H1 (cell line): Measurements from ENCODE around the gene DNER. TPM values are rescaled to one million over a fixed set of nuclear protein-coding genes. Genes with fewer than 3 reads are reported as not detected.

Experiments
- CTCF ChIA-PET: fragments of 300-600 bp; sonication (Branson Sonifier 250); formaldehyde crosslinking; loops from one replicate; lab custom pipeline; 2021; ENCODE audit not compliant: partially characterized antibody; lab: Charles Lee
- POLR2A ChIA-PET: fragments of 300-600 bp; sonication (Branson Sonifier 250); formaldehyde crosslinking; loops from one replicate; lab custom pipeline; 2021; ENCODE audit warnings: inconsistent platforms; ENCODE audit not compliant: partially characterized antibody; lab: Charles Lee
- DNase-seq, 2 experiments: peaks; one replicate each; pipeline versions ENCODE4 v3.0.0 to v3.0.0-alpha.2; 2010 to 2022; ENCODE audit warnings: low spot score in 2 of 2, low read depth in 1 of 2, mixed read lengths in 1 of 2
- FAIRE-seq: peaks from 2 replicates; lab custom pipeline; 2011; peaks lifted over from hg19 to GRCh38; lab: Jason Lieb, UNC
- H2AFZ ChIP-seq: 2 replicates; pipeline ENCODE4 v1.8.1; 2012; ENCODE audit warnings: low read length, inconsistent platforms
- H2AK5ac ChIP-seq: 2 replicates; pipeline ENCODE4 v1.6.1; 2013; ENCODE audit warnings: low read depth, low read length
- H2BK120ac ChIP-seq: replicated peaks from 2 replicates; pipeline ENCODE3; 2013; ENCODE audit warnings: low read depth, low read length, inconsistent platforms
- H2BK12ac ChIP-seq: 2 replicates; pipeline ENCODE4 v1.6.1; 2013; ENCODE audit warnings: low read depth, low read length
- H2BK15ac ChIP-seq: 2 replicates; pipeline ENCODE4 v1.6.1; 2013; ENCODE audit warnings: low read length
- H2BK20ac ChIP-seq: 2 replicates; pipeline ENCODE4 v1.6.1; 2013; ENCODE audit warnings: low read length
- H2BK5ac ChIP-seq: 2 replicates; pipeline ENCODE4 v1.6.1; 2013; ENCODE audit warnings: low read depth, low read length
- H3K14ac ChIP-seq: 2 replicates; pipeline ENCODE4 v1.6.1; 2013; ENCODE audit warnings: inconsistent platforms; ENCODE audit not compliant: insufficient read length
- H3K18ac ChIP-seq: 2 replicates; pipeline ENCODE4 v1.6.1; 2013; ENCODE audit warnings: low read length; ENCODE audit errors: extremely low read depth
- H3K23ac ChIP-seq: 2 replicates; pipeline ENCODE4 v1.6.1; 2013; ENCODE audit warnings: inconsistent platforms; ENCODE audit not compliant: insufficient read length
- H3K23me2 ChIP-seq: 2 replicates; pipeline ENCODE4 v1.6.1; 2013; ENCODE audit warnings: low read depth, low read length
- H3K27ac ChIP-seq: 2 replicates; pipeline ENCODE4 v1.6.1; 2011; ENCODE audit warnings: low read depth, low read length, inconsistent platforms
- H3K27me3 ChIP-seq, 4 experiments: replicated peaks in 1 of 4; 1 replicate in 1 of 4; 2 replicates in 3 of 4; pipeline versions ENCODE4 v1.6.1 to v1.8.1; 2011 to 2013; ENCODE audit warnings: low read length in 3 of 4, mild to moderate bottlenecking in 3 of 4, inconsistent platforms in 2 of 4, mixed read lengths in 2 of 4, moderate library complexity in 1 of 4; ENCODE audit not compliant: control insufficient read depth in 3 of 4, insufficient read depth in 3 of 4; ENCODE audit errors: extremely low read depth in 1 of 4
- H3K36me3 ChIP-seq, 4 experiments: 2 replicates each; pipeline versions ENCODE4 v1.6.1 to v1.8.1; 2011 to 2013; ENCODE audit warnings: mild to moderate bottlenecking in 4 of 4, low read length in 3 of 4, moderate library complexity in 2 of 4, control low read depth in 1 of 4, inconsistent platforms in 1 of 4; ENCODE audit not compliant: insufficient read depth in 4 of 4, control insufficient read depth in 2 of 4
- H3K4ac ChIP-seq: replicated peaks from 2 replicates; pipeline ENCODE3; 2013; ENCODE audit warnings: low read length, low read depth, mixed read lengths, inconsistent platforms; ENCODE audit not compliant: insufficient read length
- H3K4me1 ChIP-seq, 4 experiments: replicated peaks in 1 of 4; 1 replicate in 1 of 4; 2 replicates in 3 of 4; pipeline versions ENCODE4 v1.6.1 to v1.8.1; 2011 to 2013; ENCODE audit warnings: low read length in 3 of 4, inconsistent platforms in 2 of 4, mixed read lengths in 1 of 4; ENCODE audit not compliant: insufficient read depth in 4 of 4, control insufficient read depth in 3 of 4
- H3K4me2 ChIP-seq, 2 experiments: 2 replicates each; pipeline versions ENCODE4 v1.6.1 to v1.8.1; 2011 to 2013; ENCODE audit warnings: low read depth in 2 of 2, low read length in 2 of 2, control low read depth in 1 of 2, inconsistent platforms in 1 of 2, mild to moderate bottlenecking in 1 of 2; ENCODE audit not compliant: insufficient read depth in 1 of 2
- H3K4me3 ChIP-seq, 4 experiments: fragments of 200-600, 300-600 bp in 1 of 4; sonication (generic), shearing (Covaris generic), sonication (Bioruptor Twin) in 1 of 4; 2 replicates each; pipeline versions ENCODE4 v1.5.1 to v1.8.1; 2011 to 2016; ENCODE audit warnings: low read length in 4 of 4, low read depth in 3 of 4, control low read depth in 2 of 4, inconsistent platforms in 2 of 4, mild to moderate bottlenecking in 2 of 4, mixed read lengths in 1 of 4, moderate library complexity in 1 of 4; ENCODE audit not compliant: insufficient read depth in 2 of 4; ENCODE audit errors: extremely low read depth in 1 of 4
- H3K56ac ChIP-seq: replicated peaks from 2 replicates; pipeline ENCODE3; 2013; ENCODE audit warnings: low read depth, mild to moderate bottlenecking, mixed read lengths, low read length, inconsistent platforms; ENCODE audit not compliant: insufficient read length
- H3K79me1 ChIP-seq: 2 replicates; pipeline ENCODE4 v1.6.1; 2013; ENCODE audit warnings: low read depth, low read length, control low read depth
- H3K79me2 ChIP-seq, 2 experiments: 2 replicates each; pipeline versions ENCODE4 v1.6.1 to v1.8.1; 2012 to 2013; ENCODE audit warnings: low read length in 2 of 2, mild to moderate bottlenecking in 2 of 2, inconsistent platforms in 1 of 2; ENCODE audit not compliant: insufficient read depth in 2 of 2, control insufficient read depth in 1 of 2
- H3K9ac ChIP-seq, 4 experiments: replicated peaks in 1 of 4; 1 replicate in 1 of 4; 2 replicates in 3 of 4; pipeline versions ENCODE4 v1.6.1 to v1.8.1; 2011 to 2013; ENCODE audit warnings: low read depth in 3 of 4, low read length in 3 of 4, control low read depth in 2 of 4, mild to moderate bottlenecking in 2 of 4, moderate library complexity in 2 of 4, inconsistent platforms in 1 of 4; ENCODE audit errors: extremely low read depth in 1 of 4
- H3K9me3 ChIP-seq, 2 experiments: 2 replicates each; pipeline versions ENCODE4 v1.6.1 to v1.8.1; 2012 to 2013; ENCODE audit warnings: mild to moderate bottlenecking in 2 of 2, moderate library complexity in 2 of 2, control low read depth in 1 of 2, inconsistent platforms in 1 of 2, low read depth in 1 of 2, low read length in 1 of 2, mixed read lengths in 1 of 2; ENCODE audit not compliant: insufficient read depth in 2 of 2
- H4K20me1 ChIP-seq, 2 experiments: replicated peaks in 1 of 2; 2 replicates each; pipeline versions ENCODE3 to v1.8.1; 2011 to 2013; ENCODE audit warnings: inconsistent platforms in 2 of 2, low read length in 2 of 2, mild to moderate bottlenecking in 1 of 2; ENCODE audit not compliant: insufficient read depth in 2 of 2, control insufficient read depth in 1 of 2
- H4K5ac ChIP-seq: 2 replicates; pipeline ENCODE4 v1.6.1; 2013; ENCODE audit warnings: low read length, low read depth, mixed read lengths, inconsistent platforms; ENCODE audit not compliant: insufficient read length
- H4K8ac ChIP-seq: 2 replicates; pipeline ENCODE4 v1.8.0; 2013; ENCODE audit warnings: mild to moderate bottlenecking, moderate library complexity, low read length, inconsistent platforms; ENCODE audit not compliant: insufficient read depth; ENCODE audit errors: extremely low read depth
- H4K91ac ChIP-seq: replicated peaks from 2 replicates; pipeline ENCODE3; 2013; ENCODE audit warnings: low read length, mixed read lengths, inconsistent platforms; ENCODE audit not compliant: insufficient read length
- CBX5 ChIP-seq: fragments of 300-800, 300-1000 bp; sonication (generic); IDR thresholded peaks from 2 replicates; pipeline ENCODE4 v1.7.1; 2016; ENCODE audit warnings: antibody characterized with exemption, low read length, low read depth
- CREB1 ChIP-seq: IDR thresholded peaks from 2 replicates; pipeline ENCODE4 v1.6.1; 2012; ENCODE audit warnings: inconsistent platforms
- HDAC6 ChIP-seq: IDR thresholded peaks from one replicate; pipeline ENCODE4 v1.7.1; 2012; ENCODE audit warnings: low read depth, mild to moderate bottlenecking, inconsistent platforms, low read length, moderate library complexity
- KDM5A ChIP-seq: fragments of 200-600 bp; IDR thresholded peaks from 2 replicates; pipeline ENCODE4 v1.7.1; 2012; ENCODE audit warnings: mild to moderate bottlenecking, low read length, inconsistent platforms, mixed read lengths
- POLR2A ChIP-seq, 2 experiments: IDR thresholded peaks; 1 replicate in 1 of 2; 2 replicates in 1 of 2; pipeline ENCODE4 v1.6.1; 2011; ENCODE audit warnings: low read depth in 2 of 2, low read length in 2 of 2, mild to moderate bottlenecking in 2 of 2; ENCODE audit errors: control extremely low read depth in 1 of 2
- RAD21 ChIP-seq, 2 experiments: IDR thresholded peaks in 1 of 2; conservative IDR thresholded peaks in 1 of 2; 2 replicates each; pipeline ENCODE4 v1.6.1; 2011; ENCODE audit warnings: low read depth in 2 of 2, low read length in 2 of 2, improper control_type of control experiment in 1 of 2, inconsistent platforms in 1 of 2, mild to moderate bottlenecking in 1 of 2, moderate library complexity in 1 of 2
- RXRA ChIP-seq: IDR thresholded peaks from 2 replicates; pipeline ENCODE4 v1.6.1; 2011; ENCODE audit warnings: low read depth, mild to moderate bottlenecking, low read length, moderate library complexity; ENCODE audit not compliant: insufficient read depth
- SP1 ChIP-seq: IDR thresholded peaks from 2 replicates; pipeline ENCODE4 v1.6.1; 2011; ENCODE audit warnings: low read depth, low read length
- SP4 ChIP-seq: IDR thresholded peaks from 2 replicates; pipeline ENCODE4 v1.6.1; 2012; ENCODE audit warnings: low read length, inconsistent platforms
- SRF ChIP-seq: IDR thresholded peaks from 2 replicates; pipeline ENCODE4 v1.6.1; 2011; ENCODE audit warnings: mild to moderate bottlenecking, low read depth, low read length, moderate library complexity
- TBP ChIP-seq: IDR thresholded peaks from 2 replicates; pipeline ENCODE4 v1.6.1; 2011; ENCODE audit warnings: low read depth, low read length, improper control_type of control experiment
- WGBS, 2 experiments: shearing (Covaris generic) in 1 of 2; methylation state at CpG; one replicate each; pipeline versions ENCODE4 v1.1.6 to v1.1.7; 2013 to 2015; ENCODE audit warnings: low lambda C conversion rate in 2 of 2, mixed read lengths in 2 of 2, inconsistent platforms in 1 of 2, low coverage in 1 of 2, missing lambda C conversion rate in 1 of 2; ENCODE audit not compliant: insufficient replicate concordance in 2 of 2, insufficient coverage in 1 of 2, insufficient read length in 1 of 2; ENCODE audit errors: extremely low coverage in 1 of 2, missing lambda C conversion rate in 1 of 2; 5-methylcytosine and 5-hydroxymethylcytosine counted together
- polyA plus RNA-seq, 7 experiments: library from polyadenylated mRNA; depleted of rRNA in 3 of 7; stranded (reverse) in 5 of 7; unstranded in 2 of 7; fragments of >200 nt in 5 of 7; fragments of 200-250 nt in 2 of 7; gene quantifications; 1 replicate in 5 of 7; 2 replicates in 1 of 7; 4 replicates in 1 of 7; pipeline versions ENCODE4 v1.2.1 to v1.2.3, GENCODE V29; 2011 to 2013; ENCODE audit warnings: missing spikeins in 2 of 7, mixed read lengths in 2 of 7
- total RNA-seq: library from RNA; stranded (reverse); fragmentation: NEBNext Ultra II Directional; extraction: Animal tissue kit (Norgen Biotek cat#: 25700); gene quantifications from 2 replicates; pipeline ENCODE4 v1.2.1, GENCODE V29; 2021
- TF ChIP-seq, protein P1 (sequence below): IDR thresholded peaks from 2 replicates; pipeline ENCODE4 v1.6.1; 2012; ENCODE audit warnings: low read length, inconsistent platforms
- TF ChIP-seq, protein P2 (sequence below): IDR thresholded peaks from 2 replicates; pipeline ENCODE4 v1.6.1; 2011; ENCODE audit warnings: low read length, improper control_type of control experiment

Gene DNER
- total and polyA plus RNA-seq, 2 of the 8 experiments (the other 6 are each of a cell fraction or from before 2014, with no cell fraction given) = 6.8 to 16.3 TPM

DNA sequence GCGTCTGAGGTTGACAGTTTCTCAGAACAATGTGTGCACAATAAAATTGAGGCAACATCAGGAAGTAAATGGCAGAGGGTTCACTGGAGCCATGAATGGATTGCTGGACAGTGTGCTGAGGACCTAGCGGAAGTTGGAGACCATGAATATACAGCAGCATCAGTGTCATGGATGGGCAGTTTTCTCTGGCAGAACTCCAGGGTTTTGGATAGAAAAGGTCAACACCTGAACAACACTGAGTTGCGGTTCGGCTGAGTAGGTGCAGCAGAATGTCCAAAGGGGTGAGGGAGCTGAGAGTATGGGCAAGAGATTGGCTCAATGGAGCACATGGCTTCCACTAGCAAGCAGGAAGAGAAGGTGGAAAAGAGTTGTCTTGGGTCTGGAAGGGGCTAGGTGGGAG is 73.7 kb downstream of the DNER start:
- no peaks in the 10 kb centered on the region for H3K79me2 ChIP-seq
- no peak overlapping the region for H2AFZ ChIP-seq
- H3K14ac ChIP-seq = no peak overlapping the region
- no peak overlapping the region for H3K9ac ChIP-seq
- H3K18ac ChIP-seq = no peak overlapping the region
- H4K91ac ChIP-seq = no peak overlapping the region
- no peaks in the 10 kb centered on the region for H3K36me3 ChIP-seq
- H2AK5ac ChIP-seq = no peak overlapping the region
- no peak overlapping the region for H4K5ac ChIP-seq
- no peak overlapping the region for H4K8ac ChIP-seq
- H3K4ac ChIP-seq = no peak overlapping the region
- ChIA-PET POLR2A (interaction anchor here (0.6 kb wide), 1 partner anchor 25 kb away, joined by 3 read pairs; no protein-coding TSS in a partner anchor), CTCF (interaction anchor here (1.0 to 4.9 kb wide), 7 partner anchors 9 to 72 kb away, joined by 3 to 18 read pairs (median 5); no protein-coding TSS in a partner anchor)
- H3K27ac ChIP-seq = no peak overlapping the region
- no peak overlapping the region for H2BK12ac ChIP-seq
- no peaks in the 10 kb centered on the region for H3K9me3 ChIP-seq
- H3K23ac ChIP-seq = no peak overlapping the region
- no peaks in the 10 kb centered on the region for H4K20me1 ChIP-seq
- no peak overlapping the region for H3K56ac ChIP-seq
- H3K4me3 ChIP-seq = no peak overlapping the region
- WGBS, 2 experiments = 88% methylated on average over 4 of the region's 4 CpGs; no CpG with 5 or more reads in 1 of the 2 experiments
- H3K79me1 ChIP-seq = no peaks in the 10 kb centered on the region
- FAIRE-seq (no peak), DNase-seq (no peak)
- H2BK20ac ChIP-seq = no peak overlapping the region
- H3K4me2 ChIP-seq = no peak overlapping the region
- no peak overlapping the region for H2BK5ac ChIP-seq
- no peaks in the 10 kb centered on the region for H3K23me2 ChIP-seq
- no peak overlapping the region for H2BK15ac ChIP-seq
- H3K27me3 ChIP-seq = no peaks in the 10 kb centered on the region
- H2BK120ac ChIP-seq = no peak overlapping the region
- H3K4me1 ChIP-seq = no peaks in the 10 kb centered on the region
- TF ChIP-seq KDM5A = no peak
- TF ChIP-seq SRF = no peak
- TF ChIP-seq, protein P1, sequence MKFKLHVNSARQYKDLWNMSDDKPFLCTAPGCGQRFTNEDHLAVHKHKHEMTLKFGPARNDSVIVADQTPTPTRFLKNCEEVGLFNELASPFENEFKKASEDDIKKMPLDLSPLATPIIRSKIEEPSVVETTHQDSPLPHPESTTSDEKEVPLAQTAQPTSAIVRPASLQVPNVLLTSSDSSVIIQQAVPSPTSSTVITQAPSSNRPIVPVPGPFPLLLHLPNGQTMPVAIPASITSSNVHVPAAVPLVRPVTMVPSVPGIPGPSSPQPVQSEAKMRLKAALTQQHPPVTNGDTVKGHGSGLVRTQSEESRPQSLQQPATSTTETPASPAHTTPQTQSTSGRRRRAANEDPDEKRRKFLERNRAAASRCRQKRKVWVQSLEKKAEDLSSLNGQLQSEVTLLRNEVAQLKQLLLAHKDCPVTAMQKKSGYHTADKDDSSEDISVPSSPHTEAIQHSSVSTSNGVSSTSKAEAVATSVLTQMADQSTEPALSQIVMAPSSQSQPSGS = no peak
- TF ChIP-seq CREB1 = no peak
- no peak for TF ChIP-seq RAD21 (IDR thresholded peaks at IDR 0.05 in 1 of 2, conservative IDR thresholded peaks at IDR 0.05 in 1 of 2; ENCODE audit: low read depth in 2 of 2, low read length in 2 of 2)
- no peak for TF ChIP-seq SP1
- no peak for TF ChIP-seq RXRA
- TF ChIP-seq CBX5 = no peak
- TF ChIP-seq HDAC6 = no peak
- TF ChIP-seq, protein P2, sequence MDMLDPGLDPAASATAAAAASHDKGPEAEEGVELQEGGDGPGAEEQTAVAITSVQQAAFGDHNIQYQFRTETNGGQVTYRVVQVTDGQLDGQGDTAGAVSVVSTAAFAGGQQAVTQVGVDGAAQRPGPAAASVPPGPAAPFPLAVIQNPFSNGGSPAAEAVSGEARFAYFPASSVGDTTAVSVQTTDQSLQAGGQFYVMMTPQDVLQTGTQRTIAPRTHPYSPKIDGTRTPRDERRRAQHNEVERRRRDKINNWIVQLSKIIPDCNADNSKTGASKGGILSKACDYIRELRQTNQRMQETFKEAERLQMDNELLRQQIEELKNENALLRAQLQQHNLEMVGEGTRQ = no peak
- TF ChIP-seq TBP = no peak
- TF ChIP-seq SP4 = no peak
- no peak for TF ChIP-seq POLR2A (IDR thresholded peaks at IDR 0.05; ENCODE audit: control extremely low read depth in 1 of 2, low read depth in 2 of 2, low read length in 2 of 2)
